ENCODE results near the gene ZNF831. TPM values are rescaled to one million over a fixed set of nuclear protein-coding genes. Genes with fewer than 3 reads are reported as not detected.

Gene ZNF831
- total RNA-seq, 5 donors from 2014 or later (not counting 1 experiment from before 2014, with no cell fraction given), result 23.1 to 48.0 (median 29.7) TPM

- POLR2A ChIA-PET, result no interaction called here
- H3K27me3 Mint-ChIP-seq, result no peaks in the 10 kb centered on the region
- H3K36me3 Mint-ChIP-seq, result peaks cover 36% of the 10 kb centered on the region
- DNase-seq (no peak), ATAC-seq (replicated peaks in 1 of 4) (no peak)
- H3K4me1 ChIP-seq (ENCODE audit: control insufficient read depth in 1 of 2, extremely low read depth in 1 of 2, insufficient read depth in 2 of 2, low read length in 2 of 2), result peaks cover 0 to 14% of the 10 kb centered on the region in 2 experiments
- H3K27ac ChIP-seq (ENCODE audit: low read length), result no peak overlapping the region
- H3K9me3 ChIP-seq, result no peaks in the 10 kb centered on the region
- H3K4me3 ChIP-seq (ENCODE audit: control insufficient read depth in 1 of 2, extremely low read depth in 1 of 2, low read length in 1 of 2), result no peak overlapping the region
- H3K9me3 Mint-ChIP-seq, result no peaks in the 10 kb centered on the region
- H3K4me1 Mint-ChIP-seq, result peaks cover 16 to 26% (median 26%) of the 10 kb centered on the region in 3 donors
- CTCF ChIA-PET, result no interaction called here
- peaks cover 0 to 28% of the 10 kb centered on the region in 2 donors for H3K36me3 ChIP-seq (ENCODE audit: control insufficient read depth in 2 of 2, extremely low read depth in 1 of 2, insufficient read depth in 1 of 2, low read length in 1 of 2)
- H3K27ac Mint-ChIP-seq, result no peak overlapping the region
- WGBS (ENCODE audit: insufficient coverage), result 96% methylated on average over 39 of the region's 40 CpGs
- H3K27me3 ChIP-seq (replicated peaks in 1 of 2; ENCODE audit: control insufficient read depth in 2 of 2, extremely low read depth in 1 of 2, insufficient read depth in 2 of 2, low read length in 1 of 2), result no peaks in the 10 kb centered on the region
- no peak overlapping the region for H3K4me3 Mint-ChIP-seq
Measured at GRCh38 chr20:59191036-59191755, 27.6 kb downstream of the ZNF831 start.

DNA sequence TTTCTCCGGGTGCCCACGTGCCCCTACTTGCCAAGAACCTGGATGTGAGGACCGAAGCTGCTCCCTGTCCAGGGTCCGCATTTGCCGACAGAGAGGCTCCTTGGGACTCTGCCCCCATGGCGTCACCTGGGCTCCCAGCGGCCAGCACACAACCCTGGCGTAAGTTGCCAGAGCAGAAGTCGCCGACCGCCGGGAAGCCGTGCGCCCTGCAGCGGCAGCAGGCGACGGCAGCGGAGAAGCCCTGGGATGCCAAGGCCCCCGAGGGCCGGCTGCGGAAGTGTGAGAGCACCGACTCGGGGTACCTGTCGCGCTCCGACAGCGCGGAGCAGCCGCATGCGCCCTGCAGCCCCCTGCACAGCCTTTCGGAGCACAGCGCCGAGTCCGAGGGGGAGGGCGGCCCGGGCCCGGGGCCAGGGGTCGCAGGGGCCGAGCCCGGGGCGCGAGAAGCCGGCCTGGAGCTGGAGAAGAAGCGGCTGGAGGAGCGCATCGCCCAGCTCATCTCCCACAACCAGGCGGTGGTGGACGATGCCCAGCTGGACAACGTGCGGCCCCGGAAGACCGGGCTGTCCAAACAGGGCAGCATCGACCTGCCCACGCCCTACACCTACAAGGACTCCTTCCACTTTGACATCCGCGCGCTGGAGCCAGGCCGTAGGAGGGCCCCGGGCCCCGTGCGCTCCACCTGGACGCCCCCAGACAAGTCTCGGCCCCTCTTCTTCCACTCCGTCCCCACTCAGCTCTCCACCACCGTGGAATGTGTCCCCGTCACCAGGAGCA lies 28.3 kb downstream of the ZNF831 start:
- Histone ChIP-seq H3K4me3 (ENCODE audit: control insufficient read depth in 1 of 2, extremely low read depth in 1 of 2, low read length in 1 of 2) (no peak overlapping the region), H3K27me3 (replicated peaks in 1 of 2; ENCODE audit: control insufficient read depth in 2 of 2, extremely low read depth in 1 of 2, insufficient read depth in 2 of 2, low read length in 1 of 2) (no peaks in the 10 kb centered on the region), H3K4me1 (ENCODE audit: control insufficient read depth in 1 of 2, extremely low read depth in 1 of 2, insufficient read depth in 2 of 2, low read length in 2 of 2) (peaks cover 0 to 9% of the 10 kb centered on the region in 2 experiments), H3K9me3 (no peaks in the 10 kb centered on the region), H3K27ac (ENCODE audit: low read length) (no peak overlapping the region), H3K36me3 (ENCODE audit: control insufficient read depth in 2 of 2, extremely low read depth in 1 of 2, insufficient read depth in 1 of 2, low read length in 1 of 2) (peaks cover 0 to 31% of the 10 kb centered on the region in 2 donors)
- POLR2A ChIA-PET, result no interaction called here
- ATAC-seq (replicated peaks in 1 of 4) (no peak), DNase-seq (no peak)
- H3K9me3 Mint-ChIP-seq, result no peaks in the 10 kb centered on the region
- no peaks in the 10 kb centered on the region for H3K27me3 Mint-ChIP-seq
- H3K4me1 Mint-ChIP-seq, result peaks cover 10 to 19% (median 19%) of the 10 kb centered on the region in 3 donors
- no peak overlapping the region for H3K27ac Mint-ChIP-seq
- H3K36me3 Mint-ChIP-seq, result peaks cover 36% of the 10 kb centered on the region
- no peak overlapping the region for H3K4me3 Mint-ChIP-seq
- CTCF ChIA-PET, result interaction anchor here in 1 of 2 donors (0.6 kb wide), 1 partner anchor 9 kb away, joined by 3 read pairs; no protein-coding TSS in a partner anchor
- WGBS (ENCODE audit: insufficient coverage), result 86% methylated on average over 58 of the region's 66 CpGs

GRCh38 chr20:59192533-59192896 lies 28.9 kb downstream of the ZNF831 start:
- H3K4me1 Mint-ChIP-seq, result peaks cover 5 to 14% (median 13%) of the 10 kb centered on the region in 3 donors
- no peaks in the 10 kb centered on the region for H3K9me3 Mint-ChIP-seq
- no peaks in the 10 kb centered on the region for H3K27me3 ChIP-seq (replicated peaks in 1 of 2; ENCODE audit: control insufficient read depth in 2 of 2, extremely low read depth in 1 of 2, insufficient read depth in 2 of 2, low read length in 1 of 2)
- POLR2A ChIA-PET, result no interaction called here
- no peak for ATAC-seq (replicated peaks in 1 of 4)
- no peak overlapping the region for H3K27ac Mint-ChIP-seq
- H3K4me3 ChIP-seq (ENCODE audit: control insufficient read depth in 1 of 2, extremely low read depth in 1 of 2, low read length in 1 of 2), result no peak overlapping the region
- CTCF ChIA-PET, result interaction anchor here in 1 of 2 donors (0.6 kb wide), 1 partner anchor 10 kb away, joined by 3 read pairs; no protein-coding TSS in a partner anchor
- peaks cover under 1 to 36% of the 10 kb centered on the region in 2 donors for H3K36me3 ChIP-seq (ENCODE audit: control insufficient read depth in 2 of 2, extremely low read depth in 1 of 2, insufficient read depth in 1 of 2, low read length in 1 of 2)
- peaks cover 0 to 6% of the 10 kb centered on the region in 2 experiments for H3K4me1 ChIP-seq (ENCODE audit: control insufficient read depth in 1 of 2, extremely low read depth in 1 of 2, insufficient read depth in 2 of 2, low read length in 2 of 2)
- no peaks in the 10 kb centered on the region for H3K9me3 ChIP-seq
- H3K27ac ChIP-seq (ENCODE audit: low read length), result no peak overlapping the region
- 95% methylated on average over 25 of the region's 25 CpGs for WGBS (ENCODE audit: insufficient coverage)
- no peak for DNase-seq
- H3K27me3 Mint-ChIP-seq, result no peaks in the 10 kb centered on the region
- peaks cover 36% of the 10 kb centered on the region for H3K36me3 Mint-ChIP-seq
- H3K4me3 Mint-ChIP-seq, result no peak overlapping the region

- Mint-ChIP-seq H3K4me1 (peaks cover 0 to 8% (median 7%) of the 10 kb centered on the region in 3 donors), H3K27ac (no peak overlapping the region), H3K9me3 (no peaks in the 10 kb centered on the region), H3K27me3 (no peaks in the 10 kb centered on the region), H3K4me3 (no peak overlapping the region), H3K36me3 (peaks cover 38% of the 10 kb centered on the region)
- Histone ChIP-seq H3K4me3 (ENCODE audit: control insufficient read depth in 1 of 2, extremely low read depth in 1 of 2, low read length in 1 of 2) (no peak overlapping the region), H3K27me3 (replicated peaks in 1 of 2; ENCODE audit: control insufficient read depth in 2 of 2, extremely low read depth in 1 of 2, insufficient read depth in 2 of 2, low read length in 1 of 2) (no peaks in the 10 kb centered on the region), H3K9me3 (no peaks in the 10 kb centered on the region), H3K36me3 (ENCODE audit: control insufficient read depth in 2 of 2, extremely low read depth in 1 of 2, insufficient read depth in 1 of 2, low read length in 1 of 2) (peaks cover 5 to 44% of the 10 kb centered on the region in 2 donors), H3K4me1 (ENCODE audit: control insufficient read depth in 1 of 2, extremely low read depth in 1 of 2, insufficient read depth in 2 of 2, low read length in 2 of 2) (peaks cover 0 to 6% of the 10 kb centered on the region in 2 experiments), H3K27ac (ENCODE audit: low read length) (no peak overlapping the region)
- ChIA-PET CTCF (no interaction called here), POLR2A (no interaction called here)
- no peak for DNase-seq
- no peak for ATAC-seq (replicated peaks in 1 of 4)
- WGBS (ENCODE audit: insufficient coverage), result 86% methylated on average over 7 of the region's 7 CpGs
Measured at GRCh38 chr20:59193325-59193724, 29.7 kb downstream of the ZNF831 start.

DNA sequence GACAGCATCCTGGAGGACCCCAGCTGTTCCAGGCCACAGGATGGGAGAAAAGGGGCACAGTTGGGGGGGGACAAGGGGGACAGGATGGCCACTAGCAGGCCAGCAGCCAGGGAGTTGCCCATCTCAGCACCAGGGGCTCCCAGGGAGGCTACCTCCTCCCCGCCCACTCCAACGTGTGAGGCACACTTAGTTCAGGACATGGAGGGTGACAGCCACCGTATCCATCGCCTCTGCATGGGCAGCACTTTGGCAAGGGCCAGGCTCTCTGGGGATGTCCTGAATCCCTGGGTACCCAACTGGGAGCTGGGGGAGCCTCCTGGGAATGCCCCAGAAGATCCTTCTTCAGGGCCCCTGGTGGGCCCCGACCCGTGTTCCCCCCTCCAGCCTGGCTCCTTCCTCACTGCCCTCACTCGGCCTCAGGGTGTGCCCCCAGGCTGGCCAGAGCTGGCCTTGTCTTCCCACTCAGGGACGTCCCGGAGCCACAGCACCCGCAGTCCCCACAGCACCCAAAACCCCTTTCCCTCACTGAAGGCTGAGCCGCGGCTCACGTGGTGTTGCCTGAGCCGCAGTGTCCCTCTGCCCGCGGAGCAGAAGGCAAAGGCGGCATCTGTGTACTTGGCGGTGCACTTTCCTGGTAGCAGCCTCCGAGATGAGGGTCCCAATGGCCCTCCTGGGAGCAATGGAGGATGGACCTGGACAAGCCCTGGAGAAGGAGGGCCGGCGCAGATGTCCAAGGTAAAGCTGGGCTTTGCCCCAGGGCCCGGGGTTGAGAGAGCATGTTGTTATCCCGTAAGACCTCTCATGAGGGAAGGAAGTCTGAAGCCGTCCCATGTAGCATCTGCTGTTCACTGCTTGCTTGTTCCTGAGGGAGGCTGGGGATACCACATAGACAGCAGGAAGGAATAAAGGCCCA lies 30.7 kb downstream of the ZNF831 start:
- Mint-ChIP-seq H3K9me3 (no peaks in the 10 kb centered on the region), H3K27me3 (no peaks in the 10 kb centered on the region), H3K4me3 (no peak overlapping the region), H3K36me3 (peaks cover 47% of the 10 kb centered on the region), H3K4me1 (peaks cover 0 to 7% (median 4%) of the 10 kb centered on the region in 3 donors), H3K27ac (peak overlapping the region; percentile 15 to 58)
- ChIA-PET POLR2A (interaction anchor here in 1 of 2 donors (0.7 kb wide), 1 partner anchor 71 kb away, joined by 3 read pairs; no protein-coding TSS in a partner anchor), CTCF (no interaction called here)
- no peak overlapping the region for H3K4me3 ChIP-seq (ENCODE audit: control insufficient read depth in 1 of 2, extremely low read depth in 1 of 2, low read length in 1 of 2)
- no peak overlapping the region for H3K27ac ChIP-seq (ENCODE audit: low read length)
- no peaks in the 10 kb centered on the region for H3K27me3 ChIP-seq (replicated peaks in 1 of 2; ENCODE audit: control insufficient read depth in 2 of 2, extremely low read depth in 1 of 2, insufficient read depth in 2 of 2, low read length in 1 of 2)
- H3K36me3 ChIP-seq (ENCODE audit: control insufficient read depth in 2 of 2, extremely low read depth in 1 of 2, insufficient read depth in 1 of 2, low read length in 1 of 2), result peaks cover 5 to 49% of the 10 kb centered on the region in 2 donors
- 95% methylated on average over 24 of the region's 24 CpGs for WGBS (ENCODE audit: insufficient coverage)
- no peak for DNase-seq
- peaks cover 0 to 6% of the 10 kb centered on the region in 2 experiments for H3K4me1 ChIP-seq (ENCODE audit: control insufficient read depth in 1 of 2, extremely low read depth in 1 of 2, insufficient read depth in 2 of 2, low read length in 2 of 2)
- no peaks in the 10 kb centered on the region for H3K9me3 ChIP-seq
- no peak for ATAC-seq (replicated peaks in 1 of 4)

Data from T-cell (primary cell).